HG03469 (cell line): ENCODE results near the gene PLEKHA7.

ENCODE experiments used
- ATAC-seq: cut with Tn5 transposase; IDR thresholded peaks from one replicate; pipeline ENCODE4 v1.9.1; 2021; ENCODE audit warnings: mild to moderate bottlenecking, moderate library complexity, moderate number of reproducible peaks; ENCODE audit not compliant: unreplicated experiment

Gene PLEKHA7

GRCh38 chr11:16946477-16947282 is 67.5 kb downstream of the PLEKHA7 start:
- peak; percentile 75 for ATAC-seq

GRCh38 chr11:16945671-16946469 is 68.3 kb downstream of the PLEKHA7 start:
- peak; percentile 71 for ATAC-seq

GRCh38 chr11:16942911-16943310 is 71.3 kb downstream of the PLEKHA7 start:
- ATAC-seq = no peak

GRCh38 chr11:16942342-16942741 is 71.9 kb downstream of the PLEKHA7 start:
- ATAC-seq = no peak

- ATAC-seq = no peak
Measured at GRCh38 chr11:16941935-16942334, 72.3 kb downstream of the PLEKHA7 start.

GRCh38 chr11:16938061-16938460 is 76.2 kb downstream of the PLEKHA7 start:
- ATAC-seq = no peak

- no peak for ATAC-seq
Measured at GRCh38 chr11:16936643-16937042, 77.6 kb downstream of the PLEKHA7 start.

GRCh38 chr11:16935518-16936302 is 78.5 kb downstream of the PLEKHA7 start:
- no peak for ATAC-seq

- no peak for ATAC-seq
Measured at GRCh38 chr11:16933756-16934603, 80.2 kb downstream of the PLEKHA7 start.

GRCh38 chr11:16933291-16933690 is 80.9 kb downstream of the PLEKHA7 start:
- no peak for ATAC-seq

GRCh38 chr11:16928044-16928443 is 86.2 kb downstream of the PLEKHA7 start:
- ATAC-seq = no peak

GRCh38 chr11:16926883-16927626 is 87.2 kb downstream of the PLEKHA7 start:
- ATAC-seq = no peak

- no peak for ATAC-seq
Measured at GRCh38 chr11:16925561-16926065, 88.6 kb downstream of the PLEKHA7 start.

GRCh38 chr11:16924826-16925560 is 89.2 kb downstream of the PLEKHA7 start:
- no peak for ATAC-seq

GRCh38 chr11:16924462-16924825 is 89.8 kb downstream of the PLEKHA7 start:
- ATAC-seq = no peak

- peak; percentile 34 for ATAC-seq
Measured at GRCh38 chr11:16923987-16924386, 90.2 kb downstream of the PLEKHA7 start.

- no peak for ATAC-seq
Measured at GRCh38 chr11:16921668-16922067, 92.5 kb downstream of the PLEKHA7 start.

GRCh38 chr11:16921019-16921418 is 93.2 kb downstream of the PLEKHA7 start:
- ATAC-seq = no peak

- no peak for ATAC-seq
Measured at GRCh38 chr11:16920559-16920958, 93.7 kb downstream of the PLEKHA7 start.
